Endothelial cell of umbilical vein (primary cell): ENCODE measurements around the gene PRDM8. TPM values are rescaled to one million over a fixed set of nuclear protein-coding genes. Genes with fewer than 3 reads are reported as not detected.

Experiments used
- BruUV-seq: library from RNA; stranded (reverse); fragments of 400-500 nt; replicated peaks from 2 replicates; lab custom pipeline; 2021; lab: Mats Ljungman, UMichigan
- CTCF ChIA-PET: fragments of 300-600, 350-600 bp; sonication (Branson Sonifier 250); formaldehyde crosslinking; loops from one replicate; lab custom pipeline; 2021; ENCODE audit warnings: antibody characterized with exemption, inconsistent platforms; lab: Charles Lee
- POLR2A ChIA-PET: fragments of 300-600, 350-600 bp; sonication (Branson Sonifier 250); formaldehyde crosslinking; loops from one replicate; lab custom pipeline; 2021; ENCODE audit warnings: antibody characterized with exemption, inconsistent platforms; lab: Charles Lee
- DNase-seq: peaks from one replicate; pipeline ENCODE4 v3.0.0-alpha.2; 2011; ENCODE audit warnings: low read depth, low spot score
- FAIRE-seq: peaks from 2 replicates; lab custom pipeline; 2011; peaks lifted over from hg19 to GRCh38; lab: Jason Lieb, UNC
- H2AFZ ChIP-seq: 2 replicates; pipeline ENCODE4 v1.6.0; 2012; ENCODE audit warnings: low read depth, low read length, control low read depth, inconsistent platforms
- H3K27ac ChIP-seq: 2 replicates; pipeline ENCODE4 v1.5.1; 2011; ENCODE audit warnings: low read depth, mild to moderate bottlenecking, control low read depth, low read length, moderate library complexity; ENCODE audit not compliant: insufficient read depth
- H3K27me3 ChIP-seq, 2 experiments: 2 replicates each; pipeline versions ENCODE4 v1.6.0 to v1.6.1; 2011; ENCODE audit warnings: low read length in 2 of 2, mixed read lengths in 1 of 2; ENCODE audit not compliant: control insufficient read depth in 2 of 2, insufficient read depth in 2 of 2
- H3K36me3 ChIP-seq, 2 experiments: 2 replicates in 1 of 2; 3 replicates in 1 of 2; pipeline ENCODE4 v1.5.1; 2011; ENCODE audit warnings: low read length in 2 of 2, mild to moderate bottlenecking in 1 of 2, moderate library complexity in 1 of 2; ENCODE audit not compliant: control insufficient read depth in 2 of 2, insufficient read depth in 2 of 2; ENCODE audit errors: extremely low read depth in 1 of 2
- H3K4me1 ChIP-seq: 3 replicates; pipeline ENCODE4 v1.5.1; 2011; ENCODE audit warnings: mild to moderate bottlenecking, low read length; ENCODE audit not compliant: control insufficient read depth, insufficient read depth; ENCODE audit errors: extremely low read depth
- H3K4me2 ChIP-seq: 2 replicates; pipeline ENCODE4 v1.6.1; 2011; ENCODE audit warnings: low read length, control low read depth, mixed read lengths; ENCODE audit not compliant: insufficient read depth
- H3K4me3 ChIP-seq, 3 experiments: fragments of 200-600 bp in 1 of 3; sonication (generic), shearing (Covaris generic) in 1 of 3; replicated peaks in 1 of 3; 2 replicates each; pipeline ENCODE4 v1.5.1; 2011 to 2016; ENCODE audit warnings: control low read depth in 3 of 3, low read length in 3 of 3, mild to moderate bottlenecking in 2 of 3, inconsistent platforms in 1 of 3, low read depth in 1 of 3, moderate library complexity in 1 of 3; ENCODE audit not compliant: insufficient read depth in 1 of 3
- H3K79me2 ChIP-seq: 2 replicates; pipeline ENCODE4 v1.6.0; 2012; ENCODE audit warnings: low read length, inconsistent platforms; ENCODE audit not compliant: control insufficient read depth, insufficient read depth
- H3K9ac ChIP-seq: replicated peaks from 2 replicates; pipeline ENCODE3; 2011; ENCODE audit warnings: low read length, control low read depth; ENCODE audit not compliant: insufficient read depth; ENCODE audit errors: extremely low read depth
- H3K9me1 ChIP-seq: replicated peaks from 3 replicates; pipeline ENCODE4 v1.6.0; 2011; ENCODE audit warnings: mild to moderate bottlenecking, low read length; ENCODE audit not compliant: control insufficient read depth, insufficient read depth; ENCODE audit errors: extremely low read depth
- H3K9me3 ChIP-seq: replicated peaks from 2 replicates; pipeline ENCODE4 v1.5.1; 2012; ENCODE audit warnings: low read length, inconsistent platforms; ENCODE audit not compliant: control insufficient read depth, insufficient read depth
- H4K20me1 ChIP-seq: replicated peaks from 2 replicates; pipeline ENCODE3; 2011; ENCODE audit warnings: mild to moderate bottlenecking, low read length; ENCODE audit not compliant: control insufficient read depth, insufficient read depth; ENCODE audit errors: extremely low read depth
- EZH2 ChIP-seq: IDR thresholded peaks from 2 replicates; pipeline ENCODE4 v1.6.1; 2012; ENCODE audit warnings: borderline replicate concordance, low read depth, mild to moderate bottlenecking, moderate library complexity, low read length, inconsistent platforms; ENCODE audit not compliant: severe bottlenecking
- FOS ChIP-seq: IDR thresholded peaks from 2 replicates; pipeline ENCODE4 v1.6.1; 2011; ENCODE audit warnings: mild to moderate bottlenecking, low read length, moderate library complexity, borderline replicate concordance; ENCODE audit not compliant: insufficient read depth
- GATA2 ChIP-seq: IDR thresholded peaks from 2 replicates; pipeline ENCODE4 v1.7.0; 2011; ENCODE audit warnings: low read depth, mild to moderate bottlenecking, moderate library complexity, mixed read lengths, low read length; ENCODE audit not compliant: insufficient read length, insufficient read depth
- JUN ChIP-seq: IDR thresholded peaks from 2 replicates; pipeline ENCODE4 v1.6.1; 2011; ENCODE audit warnings: borderline replicate concordance, low read depth; ENCODE audit not compliant: insufficient read length, insufficient read depth
- MYC ChIP-seq: IDR thresholded peaks from one replicate; pipeline ENCODE4 v1.6.1; 2011; ENCODE audit warnings: mild to moderate bottlenecking, low read depth, low read length
- POLR2A ChIP-seq: IDR thresholded peaks from 2 replicates; pipeline ENCODE4 v1.6.1; 2012; ENCODE audit warnings: low read depth, mild to moderate bottlenecking, control low read depth, low read length
- POLR2AphosphoS5 ChIP-seq: IDR thresholded peaks from 2 replicates; pipeline ENCODE4 v1.6.1; 2012; ENCODE audit warnings: low read depth, mild to moderate bottlenecking, control low read depth, low read length, moderate library complexity; ENCODE audit not compliant: insufficient read depth
- dilution Hi-C: fragments of 300-500 bp; cut with MboI; formaldehyde crosslinking; loops from one replicate; pipeline ENCODE4 v1.15.0; 2019; ENCODE audit warnings: low sequenced_read_pairs; ENCODE audit not compliant: extremely low pct_ligation_motif_present
- intact Hi-C: fragments of 100-400 bp; cut with micrococcal nuclease; formaldehyde crosslinking; loops from one replicate; pipeline ENCODE4 v1.10.0; 2022
- polyA plus RNA-seq, 4 experiments: library from polyadenylated mRNA; depleted of rRNA in 3 of 4; stranded (reverse) in 3 of 4; unstranded in 1 of 4; fragments of >200 nt; gene quantifications; 2 replicates each; pipeline versions ENCODE4 v1.2.1 to v1.2.3, GENCODE V29; 2011 to 2012; ENCODE audit warnings: missing spikeins in 1 of 4
- total RNA-seq: library from RNA; stranded (reverse); gene quantifications from 2 replicates; pipeline ENCODE4 v1.2.3, GENCODE V29; 2021
- TF ChIP-seq, protein P1 (sequence below), 2 donors: IDR thresholded peaks; 1 replicate in 1 of 2; 2 replicates in 1 of 2; pipeline ENCODE4 v1.5.1; 2011; ENCODE audit warnings: low read length in 2 of 2, mild to moderate bottlenecking in 2 of 2, moderate library complexity in 2 of 2, control low read depth in 1 of 2, inconsistent platforms in 1 of 2, low read depth in 1 of 2; ENCODE audit not compliant: insufficient read depth in 1 of 2; ENCODE audit errors: extremely low read depth in 1 of 2
- TF ChIP-seq, protein P2 (sequence below): IDR thresholded peaks from 2 replicates; pipeline ENCODE4 v1.6.1; 2011; ENCODE audit not compliant: insufficient read depth, insufficient read length

Gene PRDM8
- total and polyA plus RNA-seq, 2 donors (not counting 3 experiments of a cell fraction or from before 2014, with no cell fraction given): 0.28 to 0.82 TPM

DNA sequence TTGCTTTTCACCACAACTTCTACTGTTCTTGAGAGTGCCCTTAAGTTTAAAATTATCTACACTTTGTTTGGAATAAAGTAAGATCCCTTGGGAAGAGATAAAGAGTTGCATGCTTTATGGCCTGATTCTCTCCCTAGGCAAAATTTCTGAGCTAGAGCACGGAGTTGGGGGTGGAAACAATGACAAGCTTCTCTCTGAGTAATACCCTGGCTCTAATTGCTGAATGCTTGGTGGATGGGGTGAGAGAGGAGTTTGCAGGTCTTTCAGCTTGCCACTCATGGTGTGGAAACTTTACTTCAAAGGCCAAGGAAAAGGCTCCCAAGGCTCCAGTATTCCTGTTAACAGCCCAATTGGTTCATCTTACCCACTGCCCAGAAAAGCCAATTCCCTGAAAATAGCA lies 26.1 kb upstream of the PRDM8 start:
- Histone ChIP-seq H3K9ac (no peak overlapping the region), H3K4me1 (peaks cover 13% of the 10 kb centered on the region), H3K27ac (no peak overlapping the region), H3K4me3 (no peak overlapping the region), H4K20me1 (no peaks in the 10 kb centered on the region), H3K36me3 (no peaks in the 10 kb centered on the region), H3K27me3 (no peaks in the 10 kb centered on the region), H2AFZ (no peak overlapping the region), H3K4me2 (no peak overlapping the region), H3K9me3 (no peaks in the 10 kb centered on the region), H3K9me1 (peaks cover 2% of the 10 kb centered on the region), H3K79me2 (no peaks in the 10 kb centered on the region)
- DNase-seq: no peak
- no peak for FAIRE-seq
- intact Hi-C loops (no loop called here), dilution Hi-C loops (no loop called here)
- no TSS peak for BruUV-seq
- ChIA-PET CTCF (interaction anchor here (0.6 to 4.0 kb wide), 5 partner anchors 12 to 1218 kb away, joined by 3 to 24 read pairs (median 3); no protein-coding TSS in a partner anchor), POLR2A (no interaction called here)
- TF ChIP-seq POLR2AphosphoS5 (no peak), GATA2 (no peak), POLR2A (no peak), EZH2 (no peak), FOS (no peak), JUN (no peak), MYC (no peak)
- TF ChIP-seq, protein P1, sequence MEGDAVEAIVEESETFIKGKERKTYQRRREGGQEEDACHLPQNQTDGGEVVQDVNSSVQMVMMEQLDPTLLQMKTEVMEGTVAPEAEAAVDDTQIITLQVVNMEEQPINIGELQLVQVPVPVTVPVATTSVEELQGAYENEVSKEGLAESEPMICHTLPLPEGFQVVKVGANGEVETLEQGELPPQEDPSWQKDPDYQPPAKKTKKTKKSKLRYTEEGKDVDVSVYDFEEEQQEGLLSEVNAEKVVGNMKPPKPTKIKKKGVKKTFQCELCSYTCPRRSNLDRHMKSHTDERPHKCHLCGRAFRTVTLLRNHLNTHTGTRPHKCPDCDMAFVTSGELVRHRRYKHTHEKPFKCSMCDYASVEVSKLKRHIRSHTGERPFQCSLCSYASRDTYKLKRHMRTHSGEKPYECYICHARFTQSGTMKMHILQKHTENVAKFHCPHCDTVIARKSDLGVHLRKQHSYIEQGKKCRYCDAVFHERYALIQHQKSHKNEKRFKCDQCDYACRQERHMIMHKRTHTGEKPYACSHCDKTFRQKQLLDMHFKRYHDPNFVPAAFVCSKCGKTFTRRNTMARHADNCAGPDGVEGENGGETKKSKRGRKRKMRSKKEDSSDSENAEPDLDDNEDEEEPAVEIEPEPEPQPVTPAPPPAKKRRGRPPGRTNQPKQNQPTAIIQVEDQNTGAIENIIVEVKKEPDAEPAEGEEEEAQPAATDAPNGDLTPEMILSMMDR (IDR thresholded peaks at IDR 0.05; ENCODE audit: extremely low read depth in 1 of 2, insufficient read depth in 1 of 2, low read depth in 1 of 2, low read length in 2 of 2): no peak
- TF ChIP-seq, protein P2, sequence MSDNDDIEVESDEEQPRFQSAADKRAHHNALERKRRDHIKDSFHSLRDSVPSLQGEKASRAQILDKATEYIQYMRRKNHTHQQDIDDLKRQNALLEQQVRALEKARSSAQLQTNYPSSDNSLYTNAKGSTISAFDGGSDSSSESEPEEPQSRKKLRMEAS: no peak
